Measurements from ENCODE around the gene PNLDC1.
A peak's percentile ranks its signal among the peaks of the same experiment; 100 is the strongest.

Gene PNLDC1

GRCh38 chr6:159777240-159777904 is 22.7 kb upstream of the PNLDC1 start:
- Histone ChIP-seq H3K27me3 (ENCODE audit: control insufficient read depth, low read length) (no peaks in the 10 kb centered on the region), H3K4me1 (ENCODE audit: control insufficient read depth, low read length) (no peaks in the 10 kb centered on the region), H3K4me2 (ENCODE audit: low read length) (no peak overlapping the region), H4K20me1 (ENCODE audit: control insufficient read depth, insufficient read depth, low read depth, low read length) (peaks cover 10% of the 10 kb centered on the region; the same call in 1 of the 2 replicates), H3K27ac (ENCODE audit: low read depth, low read length) (no peak overlapping the region), H3K36me3 (ENCODE audit: control insufficient read depth, low read length) (peaks cover 95% of the 10 kb centered on the region), H3K4me3 (ENCODE audit: low read length) (no peak overlapping the region), H3K79me2 (ENCODE audit: control insufficient read depth, low read length) (peaks cover 13% of the 10 kb centered on the region), H3F3A (ENCODE audit: control insufficient read depth, insufficient read depth) (peaks cover 75% of the 10 kb centered on the region), H3K9me2 (replicated peaks; ENCODE audit: control insufficient read depth, low read length) (no peaks in the 10 kb centered on the region), H3K9me3 (ENCODE audit: control insufficient read depth, insufficient read depth, low read length) (no peaks in the 10 kb centered on the region)
- TF ChIP-seq, protein P1, sequence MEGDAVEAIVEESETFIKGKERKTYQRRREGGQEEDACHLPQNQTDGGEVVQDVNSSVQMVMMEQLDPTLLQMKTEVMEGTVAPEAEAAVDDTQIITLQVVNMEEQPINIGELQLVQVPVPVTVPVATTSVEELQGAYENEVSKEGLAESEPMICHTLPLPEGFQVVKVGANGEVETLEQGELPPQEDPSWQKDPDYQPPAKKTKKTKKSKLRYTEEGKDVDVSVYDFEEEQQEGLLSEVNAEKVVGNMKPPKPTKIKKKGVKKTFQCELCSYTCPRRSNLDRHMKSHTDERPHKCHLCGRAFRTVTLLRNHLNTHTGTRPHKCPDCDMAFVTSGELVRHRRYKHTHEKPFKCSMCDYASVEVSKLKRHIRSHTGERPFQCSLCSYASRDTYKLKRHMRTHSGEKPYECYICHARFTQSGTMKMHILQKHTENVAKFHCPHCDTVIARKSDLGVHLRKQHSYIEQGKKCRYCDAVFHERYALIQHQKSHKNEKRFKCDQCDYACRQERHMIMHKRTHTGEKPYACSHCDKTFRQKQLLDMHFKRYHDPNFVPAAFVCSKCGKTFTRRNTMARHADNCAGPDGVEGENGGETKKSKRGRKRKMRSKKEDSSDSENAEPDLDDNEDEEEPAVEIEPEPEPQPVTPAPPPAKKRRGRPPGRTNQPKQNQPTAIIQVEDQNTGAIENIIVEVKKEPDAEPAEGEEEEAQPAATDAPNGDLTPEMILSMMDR (IDR thresholded peaks at IDR 0.05; ENCODE audit: low read depth, low read length, poor library complexity, severe bottlenecking), result no peak
- TF ChIP-seq EZH2phosphoT487 (IDR thresholded peaks at IDR 0.05; ENCODE audit: borderline replicate concordance, low read length), result no peak

- no peaks in the 10 kb centered on the region for H3K9me3 ChIP-seq (ENCODE audit: control insufficient read depth, insufficient read depth, low read length)
- H3K36me3 ChIP-seq (ENCODE audit: control insufficient read depth, low read length), result peaks cover 96% of the 10 kb centered on the region
- no peak overlapping the region for H3K4me3 ChIP-seq (ENCODE audit: low read length)
- no peak overlapping the region for H3K27ac ChIP-seq (ENCODE audit: low read depth, low read length)
- peaks cover 20% of the 10 kb centered on the region for H3K79me2 ChIP-seq (ENCODE audit: control insufficient read depth, low read length)
- H3K9me2 ChIP-seq (replicated peaks; ENCODE audit: control insufficient read depth, low read length), result no peaks in the 10 kb centered on the region
- no peaks in the 10 kb centered on the region for H3K27me3 ChIP-seq (ENCODE audit: control insufficient read depth, low read length)
- no peak overlapping the region for H3K4me2 ChIP-seq (ENCODE audit: low read length)
- H3F3A ChIP-seq (ENCODE audit: control insufficient read depth, insufficient read depth), result peaks cover 82% of the 10 kb centered on the region
- TF ChIP-seq, protein P1 (IDR thresholded peaks at IDR 0.05; ENCODE audit: low read depth, low read length, poor library complexity, severe bottlenecking), result no peak
- no peak for TF ChIP-seq EZH2phosphoT487 (IDR thresholded peaks at IDR 0.05; ENCODE audit: borderline replicate concordance, low read length)
- peaks cover 10% of the 10 kb centered on the region; the same call in 1 of the 2 replicates for H4K20me1 ChIP-seq (ENCODE audit: control insufficient read depth, insufficient read depth, low read depth, low read length)
- no peaks in the 10 kb centered on the region for H3K4me1 ChIP-seq (ENCODE audit: control insufficient read depth, low read length)
These were observed 21.9 kb upstream of the PNLDC1 start for GRCh38 chr6:159778131-159778530.

- Histone ChIP-seq H3K27ac (ENCODE audit: low read depth, low read length) (no peak overlapping the region), H3K9me3 (ENCODE audit: control insufficient read depth, insufficient read depth, low read length) (no peaks in the 10 kb centered on the region), H3K4me2 (ENCODE audit: low read length) (no peak overlapping the region), H3K27me3 (ENCODE audit: control insufficient read depth, low read length) (no peaks in the 10 kb centered on the region), H3K4me1 (ENCODE audit: control insufficient read depth, low read length) (no peaks in the 10 kb centered on the region), H4K20me1 (ENCODE audit: control insufficient read depth, insufficient read depth, low read depth, low read length) (peaks cover 10% of the 10 kb centered on the region; the same call in 1 of the 2 replicates), H3F3A (ENCODE audit: control insufficient read depth, insufficient read depth) (peaks cover 85% of the 10 kb centered on the region), H3K4me3 (ENCODE audit: low read length) (no peak overlapping the region), H3K36me3 (ENCODE audit: control insufficient read depth, low read length) (peaks cover 98% of the 10 kb centered on the region), H3K9me2 (replicated peaks; ENCODE audit: control insufficient read depth, low read length) (no peaks in the 10 kb centered on the region), H3K79me2 (ENCODE audit: control insufficient read depth, low read length) (peaks cover 25% of the 10 kb centered on the region)
- no peak for TF ChIP-seq EZH2phosphoT487 (IDR thresholded peaks at IDR 0.05; ENCODE audit: borderline replicate concordance, low read length)
These were observed 21.5 kb upstream of the PNLDC1 start for GRCh38 chr6:159778542-159779103.

GRCh38 chr6:159788276-159788675 is 11.8 kb upstream of the PNLDC1 start:
- H3K36me3 ChIP-seq (ENCODE audit: control insufficient read depth, low read length), result peaks cover 91% of the 10 kb centered on the region
- peaks cover 23% of the 10 kb centered on the region for H4K20me1 ChIP-seq (ENCODE audit: control insufficient read depth, insufficient read depth, low read depth, low read length)
- H3K27me3 ChIP-seq (ENCODE audit: control insufficient read depth, low read length), result no peaks in the 10 kb centered on the region
- no peak for TF ChIP-seq EZH2phosphoT487 (IDR thresholded peaks at IDR 0.05; ENCODE audit: borderline replicate concordance, low read length)
- TF ChIP-seq, protein P1 (IDR thresholded peaks at IDR 0.05; ENCODE audit: low read depth, low read length, poor library complexity, severe bottlenecking), result no peak
- no peak overlapping the region for H3K27ac ChIP-seq (ENCODE audit: low read depth, low read length)
- H3K4me3 ChIP-seq (ENCODE audit: low read length), result peak overlapping the region; percentile 97
- H3F3A ChIP-seq (ENCODE audit: control insufficient read depth, insufficient read depth), result peaks cover 24% of the 10 kb centered on the region
- H3K79me2 ChIP-seq (ENCODE audit: control insufficient read depth, low read length), result peaks cover 96% of the 10 kb centered on the region
- H3K9me3 ChIP-seq (ENCODE audit: control insufficient read depth, insufficient read depth, low read length), result no peaks in the 10 kb centered on the region
- peaks cover 49% of the 10 kb centered on the region for H3K4me1 ChIP-seq (ENCODE audit: control insufficient read depth, low read length)
- H3K4me2 ChIP-seq (ENCODE audit: low read length), result peak overlapping the region; percentile 83
- H3K9me2 ChIP-seq (replicated peaks; ENCODE audit: control insufficient read depth, low read length), result no peaks in the 10 kb centered on the region
